SJSA1 (cell line): ENCODE measurements around the gene XKR8. TPM values are rescaled to one million over a fixed set of nuclear protein-coding genes. Genes with fewer than 3 reads are reported as not detected.

Experiments
- DNase-seq, 2 experiments: peaks; one replicate each; pipeline ENCODE4 v3.0.0-alpha.2; 2015 to 2020; ENCODE audit warnings: low spot score in 2 of 2, low read depth in 1 of 2
- H3K27ac ChIP-seq: fragments of 250-450 bp; sonication (Bioruptor Pico); 2 replicates; pipeline ENCODE4 v1.5.1; 2020; ENCODE audit warnings: mild to moderate bottlenecking, moderate library complexity
- H3K27me3 ChIP-seq: fragments of 250-450 bp; sonication (Bioruptor Pico); replicated peaks from 2 replicates; pipeline ENCODE4 v1.5.1; 2020; ENCODE audit warnings: mild to moderate bottlenecking, moderate library complexity
- H3K36me3 ChIP-seq: fragments of 250-450 bp; sonication (Bioruptor Pico); 2 replicates; pipeline ENCODE4 v1.5.1; 2020; ENCODE audit warnings: mild to moderate bottlenecking
- H3K4me1 ChIP-seq: fragments of 250-450 bp; sonication (Bioruptor Pico); replicated peaks from 2 replicates; pipeline ENCODE4 v1.6.1; 2021; ENCODE audit warnings: mild to moderate bottlenecking
- H3K4me3 ChIP-seq: fragments of 250-450 bp; sonication (Bioruptor Pico); 2 replicates; pipeline ENCODE4 v1.5.1; 2020; ENCODE audit warnings: mild to moderate bottlenecking
- H3K9me3 ChIP-seq: fragments of 250-450 bp; sonication (Bioruptor Pico); replicated peaks from 2 replicates; pipeline ENCODE4 v1.5.1; 2020; ENCODE audit warnings: mild to moderate bottlenecking
- total RNA-seq: library from RNA; depleted of rRNA; stranded (reverse); fragments of >200 nt; shearing (Covaris generic); gene quantifications from 2 replicates; pipeline ENCODE4 v1.2.3, GENCODE V29; 2014

XKR8 gene
- total RNA-seq, 1 experiment from 2014 or later, result 4.9 TPM

DNA sequence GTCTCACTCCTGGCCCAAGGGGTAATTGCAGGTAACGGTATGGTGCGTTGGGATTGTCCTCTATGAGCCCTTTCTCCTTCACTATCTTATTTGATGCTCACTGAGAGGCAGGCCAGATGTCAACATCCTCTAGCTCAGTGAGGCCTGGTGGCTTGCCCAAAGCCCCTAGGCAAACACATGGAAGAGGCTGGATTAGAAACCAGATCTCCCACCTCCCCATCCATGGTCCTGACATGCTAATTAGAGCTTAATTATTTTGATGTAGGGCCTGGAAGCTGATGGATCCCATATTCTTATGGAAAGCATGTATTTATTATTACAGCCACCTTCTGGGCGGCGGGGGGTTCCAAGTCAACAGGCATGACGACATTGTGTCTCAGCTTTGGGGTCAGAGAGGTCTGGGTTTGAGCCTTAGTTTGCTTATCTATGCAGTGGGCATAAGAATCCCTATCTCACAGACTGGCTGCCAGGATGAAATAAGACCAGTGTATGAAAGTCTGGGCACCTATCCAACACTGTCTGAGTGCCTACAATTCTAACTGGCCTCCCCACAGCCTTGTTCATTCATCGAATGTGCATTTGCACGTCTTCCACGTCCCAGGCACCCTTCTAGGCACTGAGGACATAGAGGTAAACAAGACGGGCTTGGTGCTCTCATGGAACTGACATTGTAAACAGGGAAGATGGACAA is 18.8 kb upstream of the XKR8 start:
- DNase-seq, result no peak
- no peaks in the 10 kb centered on the region for H3K9me3 ChIP-seq
- H3K4me3 ChIP-seq, result no peak overlapping the region
- no peaks in the 10 kb centered on the region for H3K36me3 ChIP-seq
- no peaks in the 10 kb centered on the region for H3K27me3 ChIP-seq
- H3K27ac ChIP-seq, result no peak overlapping the region
- peaks cover 7% of the 10 kb centered on the region; the same call in 1 of the 2 replicates for H3K4me1 ChIP-seq

DNA sequence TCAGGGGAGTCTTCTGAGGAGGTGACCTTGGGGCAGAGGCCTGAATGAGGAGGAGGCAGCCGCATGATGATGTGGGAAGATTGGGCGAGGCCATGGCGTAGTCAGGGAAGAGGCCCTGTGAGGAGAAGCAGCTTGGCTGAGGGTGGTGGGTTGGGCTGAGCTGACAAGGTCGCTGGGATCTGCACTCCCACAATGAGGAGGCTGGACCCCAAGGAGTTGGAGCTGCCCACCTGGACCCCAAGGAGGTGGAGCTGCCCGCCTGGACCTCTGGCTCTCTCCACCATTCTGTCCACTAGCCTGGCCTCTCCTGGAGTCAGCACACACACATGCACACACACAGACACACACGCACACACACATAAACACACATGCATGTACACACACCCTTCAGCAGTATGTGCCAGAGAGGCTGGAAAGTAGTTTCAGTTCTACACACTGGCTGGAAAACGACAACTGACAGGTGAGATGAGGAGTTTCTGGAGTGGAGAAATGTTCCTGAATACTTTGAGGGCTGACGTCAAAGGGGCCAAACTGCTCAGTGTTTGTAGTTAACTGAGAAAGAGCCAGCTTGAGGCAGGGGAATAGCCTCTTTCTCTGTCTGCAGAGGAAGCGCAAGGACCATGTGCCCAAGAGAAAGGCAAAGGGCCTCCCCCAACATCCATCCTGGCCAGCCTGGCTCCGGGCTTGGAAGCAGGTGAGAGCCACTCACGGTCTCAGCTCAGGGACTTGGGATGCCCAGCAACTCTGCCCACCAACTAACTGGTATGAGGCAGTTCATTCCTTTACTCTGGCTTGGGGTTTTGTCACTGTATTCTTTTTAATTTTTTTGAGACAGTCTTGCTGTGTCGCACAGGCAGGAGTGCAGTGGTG is 17.9 kb upstream of the XKR8 start:
- Histone ChIP-seq H3K4me1 (peaks cover 7% of the 10 kb centered on the region; the same call in 1 of the 2 replicates), H3K4me3 (no peak overlapping the region), H3K27me3 (no peaks in the 10 kb centered on the region), H3K27ac (no peak overlapping the region), H3K36me3 (no peaks in the 10 kb centered on the region), H3K9me3 (no peaks in the 10 kb centered on the region)
- no peak for DNase-seq

DNA sequence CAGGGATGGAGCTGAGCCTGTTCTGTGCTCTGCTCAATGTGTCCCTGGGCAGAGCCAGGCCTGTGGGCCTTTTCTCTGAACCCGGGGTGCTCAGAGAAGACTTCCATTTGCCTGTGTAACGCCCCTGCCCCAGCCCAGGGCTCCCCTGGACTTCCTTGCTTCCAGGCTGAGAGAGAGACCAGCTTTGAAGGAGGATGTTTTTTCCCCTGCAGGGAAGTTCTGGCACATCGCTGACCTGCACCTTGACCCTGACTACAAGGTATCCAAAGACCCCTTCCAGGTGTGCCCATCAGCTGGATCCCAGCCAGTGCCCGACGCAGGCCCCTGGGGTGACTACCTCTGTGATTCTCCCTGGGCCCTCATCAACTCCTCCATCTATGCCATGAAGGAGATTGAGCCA is 14.8 kb upstream of the XKR8 start:
- no peak for DNase-seq
- H3K4me3 ChIP-seq, result no peak overlapping the region

DNA sequence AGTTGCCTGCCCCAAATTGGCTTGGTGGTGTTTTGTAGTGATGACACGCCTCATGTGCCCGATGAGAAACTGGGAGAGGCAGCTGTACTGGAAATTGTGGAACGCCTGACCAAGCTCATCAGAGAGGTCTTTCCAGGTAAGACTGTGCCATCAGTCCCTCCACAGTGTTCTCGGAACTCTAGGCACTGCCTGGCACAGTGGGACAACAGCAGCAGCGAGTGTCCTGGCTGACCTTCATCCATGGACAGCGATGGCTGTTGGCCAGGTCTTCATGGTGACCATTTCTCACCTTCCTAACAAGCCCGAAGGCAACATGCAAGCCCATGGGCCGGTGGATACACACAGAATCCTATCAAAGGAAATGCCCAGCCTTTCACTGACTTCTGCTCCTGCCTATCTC is 10.7 kb upstream of the XKR8 start:
- Histone ChIP-seq H3K9me3 (no peaks in the 10 kb centered on the region), H3K36me3 (no peaks in the 10 kb centered on the region), H3K27me3 (no peaks in the 10 kb centered on the region), H3K4me1 (no peaks in the 10 kb centered on the region), H3K4me3 (no peak overlapping the region), H3K27ac (no peak overlapping the region)
- DNase-seq, result no peak

More for the DNA sequence above, 14.8 kb upstream of the XKR8 start:
- H3K27ac ChIP-seq, result no peak overlapping the region
- H3K4me1 ChIP-seq, result no peaks in the 10 kb centered on the region
- no peaks in the 10 kb centered on the region for H3K27me3 ChIP-seq
- H3K36me3 ChIP-seq, result no peaks in the 10 kb centered on the region
- H3K9me3 ChIP-seq, result no peaks in the 10 kb centered on the region

DNA sequence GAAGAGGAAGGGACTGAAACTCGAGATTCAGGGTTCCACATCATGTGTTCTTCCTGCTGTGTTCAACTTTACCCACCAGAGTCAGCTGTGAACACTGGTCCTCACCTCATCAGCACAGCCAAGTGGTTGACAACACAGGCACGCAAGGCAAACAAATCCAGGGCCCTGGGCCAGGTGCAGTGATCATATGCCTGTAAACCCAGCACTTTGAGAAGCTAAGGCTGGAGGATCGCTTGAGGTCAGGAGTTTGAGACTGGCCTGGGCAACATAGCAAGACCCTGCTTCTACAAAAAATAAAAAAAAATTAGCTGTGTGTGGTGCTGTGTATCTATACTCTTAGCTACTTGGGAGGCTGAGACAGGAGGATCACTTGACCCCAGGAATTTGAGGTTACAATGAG is 8.4 kb upstream of the XKR8 start:
- Histone ChIP-seq H3K27me3 (no peaks in the 10 kb centered on the region), H3K27ac (no peak overlapping the region), H3K9me3 (no peaks in the 10 kb centered on the region), H3K4me1 (no peaks in the 10 kb centered on the region), H3K36me3 (no peaks in the 10 kb centered on the region), H3K4me3 (no peak overlapping the region)
- no peak for DNase-seq

DNA sequence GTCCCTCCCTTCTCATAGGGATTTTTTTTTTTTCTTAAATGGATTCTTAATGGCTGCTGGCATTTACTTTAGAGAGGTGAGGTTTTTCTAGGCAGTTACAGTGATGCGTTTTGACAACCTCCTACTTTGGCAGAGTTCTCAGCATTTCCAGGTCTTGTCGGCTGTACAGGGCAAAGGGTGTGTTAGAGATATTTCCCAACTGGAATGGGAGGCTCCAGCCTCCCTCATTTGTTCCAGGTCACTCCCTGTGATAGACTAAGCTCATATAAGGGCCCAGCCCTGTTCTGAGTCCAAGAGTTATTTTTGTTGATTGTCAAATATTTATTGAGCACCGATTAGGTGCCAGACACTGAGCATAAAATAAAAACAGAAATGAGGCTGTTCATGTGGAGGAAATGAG is 7.6 kb upstream of the XKR8 start:
- H3K27me3 ChIP-seq, result no peaks in the 10 kb centered on the region
- no peaks in the 10 kb centered on the region for H3K9me3 ChIP-seq
- no peaks in the 10 kb centered on the region for H3K36me3 ChIP-seq
- H3K27ac ChIP-seq, result no peak overlapping the region
- no peaks in the 10 kb centered on the region for H3K4me1 ChIP-seq
- no peak for DNase-seq
- no peak overlapping the region for H3K4me3 ChIP-seq

DNA sequence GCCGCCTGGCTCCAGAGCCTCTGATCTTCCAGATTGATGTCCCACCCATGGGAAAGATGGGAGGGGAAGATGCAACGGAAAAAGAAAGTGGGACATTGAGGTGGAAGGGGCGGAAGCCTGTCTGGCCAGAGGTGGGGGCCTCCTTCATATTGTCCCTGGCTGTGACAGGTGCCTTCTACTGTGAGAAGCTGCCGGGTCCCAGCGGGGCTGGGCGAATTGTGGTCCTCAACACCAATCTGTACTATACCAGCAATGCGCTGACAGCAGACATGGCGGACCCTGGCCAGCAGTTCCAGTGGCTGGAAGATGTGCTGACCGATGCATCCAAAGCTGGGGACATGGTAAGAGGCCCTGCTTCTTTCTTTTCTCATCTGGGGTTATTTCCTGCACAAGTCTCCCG is 5.6 kb upstream of the XKR8 start:
- Histone ChIP-seq H3K36me3 (no peaks in the 10 kb centered on the region), H3K4me3 (no peak overlapping the region), H3K27ac (no peak overlapping the region), H3K9me3 (no peaks in the 10 kb centered on the region), H3K27me3 (no peaks in the 10 kb centered on the region), H3K4me1 (peaks cover 3% of the 10 kb centered on the region)
- no peak for DNase-seq

DNA sequence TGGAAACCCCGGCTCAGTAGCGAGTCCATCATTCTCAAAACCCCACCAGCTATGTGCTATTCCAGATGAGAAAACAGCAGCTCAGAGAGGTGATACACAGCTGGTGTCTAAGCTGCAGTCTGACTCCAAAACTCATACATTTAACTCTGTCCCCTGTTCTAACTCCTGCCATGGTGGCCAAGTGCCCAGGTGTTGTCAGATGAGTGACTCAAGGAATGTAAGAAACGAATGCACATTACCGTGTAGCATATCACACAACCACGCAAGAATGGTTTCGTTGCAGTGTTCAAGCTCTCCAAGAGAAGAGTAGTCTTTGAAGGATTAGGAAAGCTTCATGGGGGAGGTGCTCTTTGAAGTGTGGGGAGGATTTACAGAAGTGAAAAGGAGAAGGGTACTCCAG is 4.7 kb upstream of the XKR8 start:
- no peak overlapping the region for H3K27ac ChIP-seq
- no peaks in the 10 kb centered on the region for H3K27me3 ChIP-seq
- H3K4me1 ChIP-seq, result peaks cover 10% of the 10 kb centered on the region
- no peaks in the 10 kb centered on the region for H3K9me3 ChIP-seq
- DNase-seq, result no peak
- H3K4me3 ChIP-seq, result no peak overlapping the region
- H3K36me3 ChIP-seq, result no peaks in the 10 kb centered on the region

DNA sequence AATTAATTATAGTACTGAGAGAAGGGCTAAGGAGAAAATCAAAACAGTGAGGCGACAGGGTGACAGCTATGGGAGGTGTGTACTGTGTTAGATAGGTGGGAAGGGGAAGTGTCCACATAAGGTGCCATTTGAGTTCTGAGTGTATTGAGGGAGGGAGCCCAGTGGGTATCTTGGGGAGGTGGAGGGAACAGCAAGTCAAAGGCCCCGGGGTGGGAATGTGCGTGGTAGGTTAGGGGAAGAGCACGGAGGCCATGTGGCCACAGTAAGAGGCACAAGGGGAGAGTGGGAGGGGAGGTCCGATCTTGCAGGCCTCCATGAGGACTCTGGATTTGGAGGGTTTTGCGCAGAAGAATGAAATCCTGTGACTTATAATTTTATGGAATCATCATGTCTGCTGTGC is 3.0 kb upstream of the XKR8 start:
- DNase-seq, result no peak
- H3K4me1 ChIP-seq, result peaks cover 25% of the 10 kb centered on the region
- no peak overlapping the region for H3K4me3 ChIP-seq
- no peaks in the 10 kb centered on the region for H3K36me3 ChIP-seq
- H3K27me3 ChIP-seq, result no peaks in the 10 kb centered on the region
- H3K27ac ChIP-seq, result no peak overlapping the region
- H3K9me3 ChIP-seq, result no peaks in the 10 kb centered on the region

DNA sequence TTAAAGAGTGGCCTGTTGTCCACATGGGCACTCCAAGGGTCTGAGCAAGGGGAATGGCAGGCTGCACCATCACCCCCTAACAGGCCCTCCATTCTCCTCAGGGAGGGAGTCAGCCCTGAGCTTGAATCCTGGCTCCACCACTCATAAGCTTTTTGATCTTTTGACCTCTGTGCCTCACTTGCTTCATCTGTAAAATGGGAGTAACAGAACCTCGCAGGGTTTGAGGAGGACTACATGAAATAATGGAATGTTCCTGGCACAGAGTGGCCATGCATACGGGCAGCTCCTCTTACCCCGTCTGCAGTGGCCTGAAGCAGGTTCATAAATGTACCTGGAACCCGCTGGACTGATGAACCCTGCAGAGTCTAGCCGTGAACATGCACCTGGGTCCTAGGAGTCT is 2.1 kb upstream of the XKR8 start:
- Histone ChIP-seq H3K27me3 (no peaks in the 10 kb centered on the region), H3K9me3 (no peaks in the 10 kb centered on the region), H3K27ac (no peak overlapping the region), H3K4me3 (no peak overlapping the region), H3K4me1 (peaks cover 25% of the 10 kb centered on the region), H3K36me3 (no peaks in the 10 kb centered on the region)
- no peak for DNase-seq

DNA sequence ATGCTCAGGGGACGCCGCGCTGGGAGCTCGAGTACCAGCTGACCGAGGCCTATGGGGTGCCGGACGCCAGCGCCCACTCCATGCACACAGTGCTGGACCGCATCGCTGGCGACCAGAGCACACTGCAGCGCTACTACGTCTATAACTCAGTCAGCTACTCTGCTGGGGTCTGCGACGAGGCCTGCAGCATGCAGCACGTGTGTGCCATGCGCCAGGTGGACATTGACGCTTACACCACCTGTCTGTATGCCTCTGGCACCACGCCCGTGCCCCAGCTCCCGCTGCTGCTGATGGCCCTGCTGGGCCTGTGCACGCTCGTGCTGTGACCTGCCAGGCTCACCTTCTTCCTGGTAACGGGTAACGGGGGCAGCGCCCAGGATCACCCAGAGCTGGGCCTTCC is 1.3 kb upstream of the XKR8 start:
- Histone ChIP-seq H3K4me1 (peaks cover 25% of the 10 kb centered on the region), H3K27ac (no peak overlapping the region), H3K36me3 (no peaks in the 10 kb centered on the region), H3K4me3 (no peak overlapping the region), H3K9me3 (no peaks in the 10 kb centered on the region), H3K27me3 (no peaks in the 10 kb centered on the region)
- no peak for DNase-seq

DNA sequence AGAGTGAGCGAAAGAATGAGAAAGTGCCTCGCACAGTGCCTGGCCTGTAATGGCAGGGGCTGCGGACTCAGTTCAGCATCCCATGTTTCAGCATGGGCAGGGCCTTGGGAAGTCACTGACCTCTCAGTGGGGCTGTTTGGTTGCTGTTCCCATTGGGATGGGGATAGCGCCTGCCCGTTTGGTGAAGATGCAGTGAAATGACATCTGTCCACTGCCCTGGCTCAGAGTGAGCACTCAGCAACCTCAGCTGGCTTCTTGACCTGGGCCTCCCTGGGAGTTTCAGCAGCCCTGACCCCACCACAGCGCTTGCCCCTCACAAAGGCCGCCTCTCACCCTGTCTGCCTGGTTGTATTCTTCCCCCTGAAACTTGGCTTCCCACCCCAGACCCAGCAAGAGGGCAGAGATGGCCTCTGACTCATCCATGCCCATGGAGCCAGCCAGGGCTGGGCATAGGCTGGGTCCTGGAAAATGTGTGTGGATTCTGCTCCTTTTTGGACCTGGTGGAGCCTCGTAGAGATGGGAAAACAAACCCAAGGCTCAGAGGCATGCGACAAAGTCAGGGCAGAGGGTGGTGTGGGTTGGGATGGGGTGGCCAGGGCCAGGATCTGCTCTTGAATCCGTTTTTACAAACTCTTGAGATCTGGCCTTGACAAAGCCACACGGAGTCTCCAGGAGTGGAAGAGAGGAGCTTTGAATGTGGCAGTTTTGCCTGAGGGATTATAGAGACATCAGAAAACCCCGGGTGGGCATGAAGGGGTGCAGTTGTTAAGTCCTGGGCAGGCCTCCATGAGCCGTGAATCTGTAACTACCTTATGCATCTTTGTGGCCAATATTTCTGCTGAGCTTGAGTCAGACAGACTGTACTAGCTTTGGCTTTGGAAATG is 1.2 kb downstream of the XKR8 start:
- Histone ChIP-seq H3K4me3 (peak overlapping the region; percentile 59; the same call in 1 of the 2 replicates), H3K4me1 (peaks cover 25% of the 10 kb centered on the region), H3K27ac (no peak overlapping the region), H3K36me3 (no peaks in the 10 kb centered on the region), H3K9me3 (no peaks in the 10 kb centered on the region), H3K27me3 (no peaks in the 10 kb centered on the region)
- no peak for DNase-seq

DNA sequence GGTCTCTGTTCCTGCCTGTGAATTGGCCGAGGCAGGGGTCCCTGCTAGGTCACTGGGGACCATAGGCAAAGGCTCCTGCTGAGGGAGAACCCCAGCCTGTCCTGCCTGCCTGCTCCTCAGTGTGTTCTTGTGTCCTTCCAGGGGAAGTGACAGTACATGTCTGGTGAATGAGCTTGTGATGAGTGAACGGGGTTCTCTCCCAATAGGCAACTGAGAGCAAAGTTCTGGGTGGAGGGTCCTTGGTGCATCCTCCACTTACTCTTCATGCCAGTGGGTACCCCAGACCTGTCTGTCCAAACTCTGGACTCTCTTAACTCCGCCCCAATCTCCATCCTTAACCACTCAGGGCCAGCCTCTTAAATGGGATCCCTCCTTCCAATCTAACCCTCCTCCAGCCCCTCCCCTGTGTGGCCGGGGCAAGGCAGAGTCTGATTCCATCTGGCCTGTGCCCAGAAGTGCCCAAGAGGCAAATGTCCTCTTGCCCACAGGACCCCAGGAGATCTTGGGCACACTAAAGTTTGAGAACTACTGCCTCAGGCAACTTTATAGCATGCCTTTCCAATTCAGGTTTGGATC is 2.0 kb downstream of the XKR8 start:
- no peak overlapping the region for H3K4me3 ChIP-seq
- H3K36me3 ChIP-seq, result peaks cover 1% of the 10 kb centered on the region; the same call in 1 of the 2 replicates
- no peaks in the 10 kb centered on the region for H3K27me3 ChIP-seq
- no peak for DNase-seq
- H3K9me3 ChIP-seq, result no peaks in the 10 kb centered on the region
- no peak overlapping the region for H3K27ac ChIP-seq
- peaks cover 25% of the 10 kb centered on the region for H3K4me1 ChIP-seq
